ENCODE measurements around the gene CEP83.

DNA sequence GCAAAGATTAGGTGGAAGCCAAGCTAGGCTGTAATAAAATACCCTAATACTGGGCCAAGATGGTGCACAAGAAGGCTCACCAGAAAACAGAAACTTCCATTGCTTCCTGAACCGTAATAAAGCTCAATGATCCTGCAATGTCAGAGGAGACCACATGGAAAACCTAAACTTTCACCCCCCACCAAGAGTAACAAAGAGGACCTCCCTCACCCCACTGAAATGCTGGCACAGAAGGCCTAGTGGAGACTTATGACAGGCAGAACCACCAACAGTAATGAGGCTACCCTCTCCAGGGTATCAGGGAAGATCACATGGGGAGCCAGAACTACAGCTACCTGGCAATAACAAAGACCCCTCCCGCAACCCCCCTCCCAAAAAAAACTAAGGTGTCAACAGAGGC lies 43.1 kb downstream of the CEP83 start:
- no peak for TF ChIP-seq CTCF (IDR thresholded peaks at IDR 0.05; ENCODE audit: borderline replicate concordance, extremely low read depth, low read length, poor library complexity, severe bottlenecking)
- TF ChIP-seq EZH2 (IDR thresholded peaks at IDR 0.05; ENCODE audit: borderline replicate concordance, low read depth, low read length, severe bottlenecking), result no peak

Data from DND-41 (cell line).